NT2/D1 (cell line): ENCODE measurements around the gene TMEM225B.

Source experiments
- SUZ12 ChIP-seq: IDR thresholded peaks from 2 replicates; pipeline ENCODE4 v1.6.1; 2011; ENCODE audit not compliant: insufficient read length, insufficient read depth; ENCODE audit errors: extremely low read depth
- YY1 ChIP-seq: IDR thresholded peaks from 2 replicates; pipeline ENCODE4 v1.6.1; 2011; ENCODE audit not compliant: insufficient read length, insufficient read depth
- ZNF274 ChIP-seq: IDR thresholded peaks from 2 replicates; pipeline ENCODE4 v1.6.1; 2011; ENCODE audit warnings: mild to moderate bottlenecking, low read depth, low read length

- TF ChIP-seq ZNF274 (no peak), YY1 (no peak), SUZ12 (no peak)
Measured at GRCh38 chr7:99631295-99632109, 33.4 kb downstream of the TMEM225B start.
